WTC11 (cell line): ENCODE measurements around the gene NCAPH2. TPM values are rescaled to one million over a fixed set of nuclear protein-coding genes. Genes with fewer than 3 reads are reported as not detected.

Source experiments
- ATAC-seq: fragments of 200-7000 bp; cut with Tn5 transposase; 2 replicates; pipeline ENCODE4 v1.10.0; 2021; ENCODE audit warnings: mild to moderate bottlenecking, moderate library complexity
- CTCF ChIA-PET: fragments of 300-600 bp; sonication (Branson Sonifier 250); formaldehyde crosslinking; loops from one replicate; lab custom pipeline; 2021; ENCODE audit warnings: antibody characterized with exemption; lab: Charles Lee
- POLR2A ChIA-PET: fragments of 350-600 bp; sonication (Branson Sonifier 250); formaldehyde crosslinking; loops from one replicate; lab custom pipeline; 2021; ENCODE audit warnings: antibody characterized with exemption; lab: Charles Lee
- DNase-seq: peaks from one replicate; pipeline ENCODE4 v3.0.0; 2021; ENCODE audit warnings: low spot score
- H3K27ac Mint-ChIP-seq: 2 replicates; pipeline ENCODE4 v1.8.0; 2021; ENCODE audit warnings: mixed read lengths
- H3K27me3 Mint-ChIP-seq: 2 replicates; pipeline ENCODE4 v1.8.0; 2021; ENCODE audit warnings: low read depth, mild to moderate bottlenecking, moderate library complexity, mixed read lengths
- H3K36me3 Mint-ChIP-seq: 2 replicates; pipeline ENCODE4 v1.8.0; 2021; ENCODE audit warnings: mixed read lengths
- H3K4me1 Mint-ChIP-seq: 2 replicates; pipeline ENCODE4 v1.8.0; 2022; ENCODE audit warnings: mixed read lengths
- H3K4me3 Mint-ChIP-seq: 2 replicates; pipeline ENCODE4 v1.8.0; 2021; ENCODE audit warnings: mild to moderate bottlenecking, moderate library complexity, mixed read lengths
- H3K9me3 Mint-ChIP-seq: 2 replicates; pipeline ENCODE4 v1.8.0; 2021; ENCODE audit warnings: mixed read lengths
- CBFB ChIP-seq: sonication (generic); formaldehyde crosslinking; IDR thresholded peaks from 2 replicates; pipeline ENCODE4 v1.8.1; 2022; ENCODE audit warnings: mild to moderate bottlenecking, low read depth, missing genetic modification reagents
- CREB1 ChIP-seq: sonication (generic); formaldehyde crosslinking; IDR thresholded peaks from 2 replicates; pipeline ENCODE4 v1.8.0; 2023; ENCODE audit warnings: mild to moderate bottlenecking, missing genetic modification reagents
- CREM ChIP-seq: sonication (generic); formaldehyde crosslinking; IDR thresholded peaks from 2 replicates; pipeline ENCODE4 v1.8.1; 2022; ENCODE audit warnings: mild to moderate bottlenecking, missing genetic modification reagents, moderate library complexity
- ETV6 ChIP-seq: sonication (generic); formaldehyde crosslinking; IDR thresholded peaks from 2 replicates; pipeline ENCODE4 v1.8.1; 2022; ENCODE audit warnings: mild to moderate bottlenecking, missing genetic modification reagents
- GABPB1 ChIP-seq: sonication (generic); formaldehyde crosslinking; IDR thresholded peaks from 2 replicates; pipeline ENCODE4 v1.8.1; 2023; ENCODE audit warnings: mild to moderate bottlenecking, missing genetic modification reagents
- GRHL2 ChIP-seq: fragments of 250-450 bp; sonication (Bioruptor Pico); IDR thresholded peaks from 2 replicates; pipeline ENCODE4 v1.8.0; 2022; ENCODE audit warnings: mild to moderate bottlenecking, moderate library complexity; ENCODE audit not compliant: insufficient replicate concordance, severe bottlenecking
- JUN ChIP-seq: sonication (generic); formaldehyde crosslinking; IDR thresholded peaks from 2 replicates; pipeline ENCODE4 v1.8.0; 2023; ENCODE audit warnings: mild to moderate bottlenecking, missing genetic modification reagents
- MYBL2 ChIP-seq: sonication (generic); formaldehyde crosslinking; IDR thresholded peaks from 2 replicates; pipeline ENCODE4 v1.8.1; 2023; ENCODE audit warnings: mild to moderate bottlenecking, moderate library complexity, missing genetic modification reagents
- NFYB ChIP-seq: sonication (generic); formaldehyde crosslinking; conservative IDR thresholded peaks from 2 replicates; pipeline ENCODE4 v1.8.0; 2022; ENCODE audit warnings: low read depth, missing genetic modification reagents
- NR3C1 ChIP-seq: sonication (generic); formaldehyde crosslinking; conservative IDR thresholded peaks from 2 replicates; pipeline ENCODE4 v1.8.1; 2023; ENCODE audit warnings: low read depth, mild to moderate bottlenecking, missing genetic modification reagents
- SP1 ChIP-seq: sonication (generic); formaldehyde crosslinking; conservative IDR thresholded peaks from 2 replicates; pipeline ENCODE4 v1.8.1; 2022; ENCODE audit warnings: missing genetic modification reagents
- total RNA-seq: library from RNA; stranded (reverse); gene quantifications from 3 replicates; pipeline ENCODE4 v1.2.3, GENCODE V29; 2021
- TF ChIP-seq, protein P1 (sequence below): sonication (generic); formaldehyde crosslinking; IDR thresholded peaks from 2 replicates; pipeline ENCODE4 v1.8.1; 2023; ENCODE audit warnings: mild to moderate bottlenecking, moderate library complexity, missing genetic modification reagents
- TF ChIP-seq, protein P2 (sequence below): sonication (generic); formaldehyde crosslinking; IDR thresholded peaks from 2 replicates; pipeline ENCODE4 v1.8.1; 2022; ENCODE audit warnings: mild to moderate bottlenecking, moderate library complexity, missing genetic modification reagents
- TF ChIP-seq, protein P3 (sequence below): sonication (generic); formaldehyde crosslinking; IDR thresholded peaks from 2 replicates; pipeline ENCODE4 v1.8.0; 2022; ENCODE audit warnings: mild to moderate bottlenecking, missing genetic modification reagents
- TF ChIP-seq, protein P4 (sequence below): sonication (generic); formaldehyde crosslinking; IDR thresholded peaks from 2 replicates; pipeline ENCODE4 v1.8.1; 2023; ENCODE audit warnings: mild to moderate bottlenecking, missing genetic modification reagents, moderate library complexity
- TF ChIP-seq, protein P5 (sequence below): sonication (generic); formaldehyde crosslinking; conservative IDR thresholded peaks from 2 replicates; pipeline ENCODE4 v1.8.1; 2022; ENCODE audit warnings: mild to moderate bottlenecking, missing genetic modification reagents
- TF ChIP-seq, protein P6 (sequence below): sonication (generic); formaldehyde crosslinking; IDR thresholded peaks from 2 replicates; pipeline ENCODE4 v1.8.0; 2022; ENCODE audit warnings: mild to moderate bottlenecking, missing genetic modification reagents
- TF ChIP-seq, protein P7 (sequence below): fragments of 200-600 bp; IDR thresholded peaks from 2 replicates; pipeline ENCODE4 v1.8.0; 2022; ENCODE audit warnings: antibody characterized with exemption
- TF ChIP-seq, protein P8 (sequence below): sonication (generic); formaldehyde crosslinking; IDR thresholded peaks from 2 replicates; pipeline ENCODE4 v1.8.1; 2023; ENCODE audit warnings: mild to moderate bottlenecking, missing genetic modification reagents

Gene NCAPH2
- total RNA-seq, 1 experiment from 2014 or later, result 78.4 TPM

DNA sequence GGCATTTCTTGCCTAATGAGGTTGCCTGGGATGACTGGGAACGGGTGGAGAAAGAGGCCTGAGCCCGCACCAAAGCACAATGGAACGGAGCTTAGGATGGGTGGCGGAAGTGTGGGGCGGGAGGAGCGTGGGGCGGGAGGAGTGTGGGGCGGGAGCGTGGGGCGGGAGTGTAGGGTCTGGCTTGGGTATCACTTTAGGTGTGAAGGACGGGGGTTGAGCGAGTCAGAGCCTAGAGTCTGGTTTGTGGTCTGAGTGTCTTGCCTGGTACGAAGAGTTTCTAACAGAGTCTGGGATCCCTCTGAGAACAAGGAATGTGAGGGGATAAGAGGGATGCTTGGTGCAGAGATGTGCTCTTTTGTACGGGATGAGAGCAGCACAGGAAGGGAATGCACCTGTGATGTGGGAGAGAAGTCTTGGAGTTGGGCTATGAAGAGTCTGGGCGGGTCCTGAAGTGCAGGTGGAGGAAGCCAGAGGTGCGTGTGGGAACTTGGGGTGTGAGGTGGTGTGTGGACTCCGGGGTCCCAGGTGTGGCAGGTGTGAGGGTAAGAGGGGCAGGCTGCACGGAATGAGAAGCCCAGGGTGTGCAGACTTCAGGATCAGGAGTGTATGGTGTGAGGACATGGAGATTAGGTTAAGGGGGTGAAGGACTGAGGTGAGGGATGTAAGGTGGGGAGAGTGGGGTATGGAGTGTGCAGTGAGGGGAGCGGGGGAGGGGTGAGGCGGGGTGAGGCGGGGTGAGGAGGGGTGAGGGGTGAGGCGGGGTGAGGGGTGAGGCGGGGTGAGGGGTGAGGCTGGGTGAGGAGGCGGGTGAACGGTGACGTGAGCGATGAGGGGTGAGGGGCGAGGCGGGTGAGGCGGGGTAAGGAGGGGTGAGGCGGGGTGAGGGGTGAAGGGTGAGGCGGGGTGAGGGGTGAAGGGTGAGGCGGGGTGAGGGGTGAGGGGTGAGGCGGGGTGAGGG, 53.7 kb downstream of the NCAPH2 start (continued):
- TF ChIP-seq, protein P1, sequence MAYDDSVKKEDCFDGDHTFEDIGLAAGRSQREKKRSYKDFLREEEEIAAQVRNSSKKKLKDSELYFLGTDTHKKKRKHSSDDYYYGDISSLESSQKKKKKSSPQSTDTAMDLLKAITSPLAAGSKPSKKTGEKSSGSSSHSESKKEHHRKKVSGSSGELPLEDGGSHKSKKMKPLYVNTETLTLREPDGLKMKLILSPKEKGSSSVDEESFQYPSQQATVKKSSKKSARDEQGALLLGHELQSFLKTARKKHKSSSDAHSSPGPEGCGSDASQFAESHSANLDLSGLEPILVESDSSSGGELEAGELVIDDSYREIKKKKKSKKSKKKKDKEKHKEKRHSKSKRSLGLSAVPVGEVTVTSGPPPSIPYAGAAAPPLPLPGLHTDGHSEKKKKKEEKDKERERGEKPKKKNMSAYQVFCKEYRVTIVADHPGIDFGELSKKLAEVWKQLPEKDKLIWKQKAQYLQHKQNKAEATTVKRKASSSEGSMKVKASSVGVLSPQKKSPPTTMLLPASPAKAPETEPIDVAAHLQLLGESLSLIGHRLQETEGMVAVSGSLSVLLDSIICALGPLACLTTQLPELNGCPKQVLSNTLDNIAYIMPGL (CRISPR knock-in tag), result no peak
- no peak for TF ChIP-seq NR3C1 (CRISPR knock-in tag)
- no peak for TF ChIP-seq CREB1
- TF ChIP-seq, all 79 proteins: peak for 0

DNA sequence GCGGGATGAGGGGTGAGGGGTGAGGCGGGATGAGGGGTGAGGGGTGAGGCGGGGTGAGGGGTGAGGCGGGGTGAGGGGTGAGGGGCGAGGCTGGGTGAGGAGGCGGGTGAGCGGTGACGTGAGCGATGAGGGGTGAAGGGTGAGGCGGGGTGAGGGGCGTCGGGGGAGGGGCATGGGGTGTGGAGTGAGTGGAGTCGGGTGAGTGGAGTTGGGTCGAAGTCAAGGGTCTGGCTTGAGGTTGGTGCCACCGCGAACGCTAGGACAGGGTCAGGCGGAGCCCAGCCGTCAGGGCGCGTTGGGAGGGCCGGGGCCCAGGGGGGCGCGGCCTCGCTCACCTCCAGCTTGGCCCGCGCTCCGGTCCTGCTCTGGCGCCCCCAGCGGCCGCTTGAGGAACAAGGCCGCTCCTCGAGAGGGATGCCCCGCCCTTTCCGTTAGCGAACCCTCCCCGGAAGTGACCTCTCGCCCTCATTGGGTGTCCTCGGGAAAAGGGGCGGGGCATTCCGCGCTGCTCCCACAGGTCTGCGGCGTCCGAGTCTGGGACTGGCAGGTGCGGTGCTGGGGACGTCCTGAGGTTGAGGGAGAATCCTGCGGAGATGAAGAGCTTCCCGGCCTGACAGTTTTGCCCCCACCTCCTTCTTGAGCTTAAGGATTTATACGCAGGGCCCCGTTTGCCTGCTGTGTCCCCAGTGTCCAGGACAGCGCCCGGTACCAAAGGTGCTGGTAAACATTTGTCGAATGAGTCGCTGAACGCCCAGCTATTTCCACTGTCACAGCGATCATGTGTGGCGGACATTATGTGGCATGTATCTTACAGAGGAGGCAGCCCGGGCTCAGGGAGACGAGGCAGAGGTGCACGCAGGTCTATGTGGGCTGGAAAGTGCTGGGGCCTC, 54.7 kb downstream of the NCAPH2 start, which contains the start of gene SYCE3:
Gene SYCE3 (minus strand): TSS at position 397 of the 890 bp plus-strand sequence. CDS start 6,514 bp downstream, outside the sequence.
- Mint-ChIP-seq H3K27ac (no peak within 1 kb of the TSS), H3K4me3 (peak within 1 kb of the TSS; percentile 83), H3K4me1 (peaks cover 10% of the 10 kb centered on the region), H3K27me3 (peaks cover 39% of the 10 kb centered on the region), H3K9me3 (no peaks in the 10 kb centered on the region), H3K36me3 (no peaks in the 10 kb centered on the region)
- DNase-seq (peak; percentile 98), ATAC-seq (peak; percentile 96)
- ChIA-PET POLR2A (interaction anchor here (1.0 to 1.2 kb wide), 2 partner anchors 37 to 55 kb away, joined by 3 read pairs; partner anchors contain the start of genes LMF2, NCAPH2 and SCO2), CTCF (interaction anchor here (0.6 to 2.8 kb wide), 41 partner anchors 8 to 221 kb away, joined by 3 to 42 read pairs (median 5); partner anchors contain the start of genes ARSA, CHKB, CPT1B and KLHDC7B)
- peak; percentile 75 for TF ChIP-seq GABPB1 (CRISPR knock-in tag)
- TF ChIP-seq NFYB, result peak; percentile 58
- TF ChIP-seq GRHL2 (CRISPR knock-in tag), result no peak
- 0 out of 2 replicates have a peak, but pooled peaks have one; percentile 62 for TF ChIP-seq ETV6 (CRISPR knock-in tag)
- TF ChIP-seq, protein P2, sequence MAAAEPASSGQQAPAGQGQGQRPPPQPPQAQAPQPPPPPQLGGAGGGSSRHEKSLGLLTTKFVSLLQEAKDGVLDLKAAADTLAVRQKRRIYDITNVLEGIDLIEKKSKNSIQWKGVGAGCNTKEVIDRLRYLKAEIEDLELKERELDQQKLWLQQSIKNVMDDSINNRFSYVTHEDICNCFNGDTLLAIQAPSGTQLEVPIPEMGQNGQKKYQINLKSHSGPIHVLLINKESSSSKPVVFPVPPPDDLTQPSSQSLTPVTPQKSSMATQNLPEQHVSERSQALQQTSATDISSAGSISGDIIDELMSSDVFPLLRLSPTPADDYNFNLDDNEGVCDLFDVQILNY (CRISPR knock-in tag), result peak; percentile 49; the same call in 1 of the 2 replicates
- TF ChIP-seq JUN, result no peak
- TF ChIP-seq, protein P3, sequence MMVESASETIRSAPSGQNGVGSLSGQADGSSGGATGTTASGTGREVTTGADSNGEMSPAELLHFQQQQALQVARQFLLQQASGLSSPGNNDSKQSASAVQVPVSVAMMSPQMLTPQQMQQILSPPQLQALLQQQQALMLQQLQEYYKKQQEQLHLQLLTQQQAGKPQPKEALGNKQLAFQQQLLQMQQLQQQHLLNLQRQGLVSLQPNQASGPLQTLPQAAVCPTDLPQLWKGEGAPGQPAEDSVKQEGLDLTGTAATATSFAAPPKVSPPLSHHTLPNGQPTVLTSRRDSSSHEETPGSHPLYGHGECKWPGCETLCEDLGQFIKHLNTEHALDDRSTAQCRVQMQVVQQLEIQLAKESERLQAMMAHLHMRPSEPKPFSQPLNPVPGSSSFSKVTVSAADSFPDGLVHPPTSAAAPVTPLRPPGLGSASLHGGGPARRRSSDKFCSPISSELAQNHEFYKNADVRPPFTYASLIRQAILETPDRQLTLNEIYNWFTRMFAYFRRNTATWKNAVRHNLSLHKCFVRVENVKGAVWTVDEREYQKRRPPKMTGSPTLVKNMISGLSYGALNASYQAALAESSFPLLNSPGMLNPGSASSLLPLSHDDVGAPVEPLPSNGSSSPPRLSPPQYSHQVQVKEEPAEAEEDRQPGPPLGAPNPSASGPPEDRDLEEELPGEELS (CRISPR knock-in tag), result 0 out of 2 replicates have a peak, but pooled peaks have one; percentile 39
- TF ChIP-seq, protein P4, sequence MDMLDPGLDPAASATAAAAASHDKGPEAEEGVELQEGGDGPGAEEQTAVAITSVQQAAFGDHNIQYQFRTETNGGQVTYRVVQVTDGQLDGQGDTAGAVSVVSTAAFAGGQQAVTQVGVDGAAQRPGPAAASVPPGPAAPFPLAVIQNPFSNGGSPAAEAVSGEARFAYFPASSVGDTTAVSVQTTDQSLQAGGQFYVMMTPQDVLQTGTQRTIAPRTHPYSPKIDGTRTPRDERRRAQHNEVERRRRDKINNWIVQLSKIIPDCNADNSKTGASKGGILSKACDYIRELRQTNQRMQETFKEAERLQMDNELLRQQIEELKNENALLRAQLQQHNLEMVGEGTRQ, result 0 out of 2 replicates have a peak, but pooled peaks have one; percentile 17
- peak; percentile 98 for TF ChIP-seq SP1 (CRISPR knock-in tag)
- peak; percentile 64; the same call in 1 of the 2 replicates for TF ChIP-seq CREM (CRISPR knock-in tag)
- TF ChIP-seq, protein P5, sequence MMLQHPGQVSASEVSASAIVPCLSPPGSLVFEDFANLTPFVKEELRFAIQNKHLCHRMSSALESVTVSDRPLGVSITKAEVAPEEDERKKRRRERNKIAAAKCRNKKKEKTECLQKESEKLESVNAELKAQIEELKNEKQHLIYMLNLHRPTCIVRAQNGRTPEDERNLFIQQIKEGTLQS (CRISPR knock-in tag), result no peak
- no peak for TF ChIP-seq CREB1
- TF ChIP-seq CBFB (CRISPR knock-in tag), result no peak
- TF ChIP-seq, protein P6, sequence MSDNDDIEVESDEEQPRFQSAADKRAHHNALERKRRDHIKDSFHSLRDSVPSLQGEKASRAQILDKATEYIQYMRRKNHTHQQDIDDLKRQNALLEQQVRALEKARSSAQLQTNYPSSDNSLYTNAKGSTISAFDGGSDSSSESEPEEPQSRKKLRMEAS, result peak; percentile 53; the same call in 1 of the 2 replicates
- TF ChIP-seq, protein P7, sequence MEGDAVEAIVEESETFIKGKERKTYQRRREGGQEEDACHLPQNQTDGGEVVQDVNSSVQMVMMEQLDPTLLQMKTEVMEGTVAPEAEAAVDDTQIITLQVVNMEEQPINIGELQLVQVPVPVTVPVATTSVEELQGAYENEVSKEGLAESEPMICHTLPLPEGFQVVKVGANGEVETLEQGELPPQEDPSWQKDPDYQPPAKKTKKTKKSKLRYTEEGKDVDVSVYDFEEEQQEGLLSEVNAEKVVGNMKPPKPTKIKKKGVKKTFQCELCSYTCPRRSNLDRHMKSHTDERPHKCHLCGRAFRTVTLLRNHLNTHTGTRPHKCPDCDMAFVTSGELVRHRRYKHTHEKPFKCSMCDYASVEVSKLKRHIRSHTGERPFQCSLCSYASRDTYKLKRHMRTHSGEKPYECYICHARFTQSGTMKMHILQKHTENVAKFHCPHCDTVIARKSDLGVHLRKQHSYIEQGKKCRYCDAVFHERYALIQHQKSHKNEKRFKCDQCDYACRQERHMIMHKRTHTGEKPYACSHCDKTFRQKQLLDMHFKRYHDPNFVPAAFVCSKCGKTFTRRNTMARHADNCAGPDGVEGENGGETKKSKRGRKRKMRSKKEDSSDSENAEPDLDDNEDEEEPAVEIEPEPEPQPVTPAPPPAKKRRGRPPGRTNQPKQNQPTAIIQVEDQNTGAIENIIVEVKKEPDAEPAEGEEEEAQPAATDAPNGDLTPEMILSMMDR, result peak; percentile 93
- TF ChIP-seq, protein P1 (CRISPR knock-in tag), result peak; percentile 58
- 0 out of 2 replicates have a peak, but pooled peaks have one; percentile 56 for TF ChIP-seq MYBL2 (CRISPR knock-in tag)
- TF ChIP-seq, protein P8, sequence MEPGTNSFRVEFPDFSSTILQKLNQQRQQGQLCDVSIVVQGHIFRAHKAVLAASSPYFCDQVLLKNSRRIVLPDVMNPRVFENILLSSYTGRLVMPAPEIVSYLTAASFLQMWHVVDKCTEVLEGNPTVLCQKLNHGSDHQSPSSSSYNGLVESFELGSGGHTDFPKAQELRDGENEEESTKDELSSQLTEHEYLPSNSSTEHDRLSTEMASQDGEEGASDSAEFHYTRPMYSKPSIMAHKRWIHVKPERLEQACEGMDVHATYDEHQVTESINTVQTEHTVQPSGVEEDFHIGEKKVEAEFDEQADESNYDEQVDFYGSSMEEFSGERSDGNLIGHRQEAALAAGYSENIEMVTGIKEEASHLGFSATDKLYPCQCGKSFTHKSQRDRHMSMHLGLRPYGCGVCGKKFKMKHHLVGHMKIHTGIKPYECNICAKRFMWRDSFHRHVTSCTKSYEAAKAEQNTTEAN (CRISPR knock-in tag), result peak; percentile 47; the same call in 1 of the 2 replicates
